ENCODE data around the gene CELF4. TPM values are rescaled to one million over a fixed set of nuclear protein-coding genes. Genes with fewer than 3 reads are reported as not detected.

Gene CELF4
- total and polyA plus RNA-seq, 10 donors: 0.46 to 3.5 (median 0.78) TPM

DNA sequence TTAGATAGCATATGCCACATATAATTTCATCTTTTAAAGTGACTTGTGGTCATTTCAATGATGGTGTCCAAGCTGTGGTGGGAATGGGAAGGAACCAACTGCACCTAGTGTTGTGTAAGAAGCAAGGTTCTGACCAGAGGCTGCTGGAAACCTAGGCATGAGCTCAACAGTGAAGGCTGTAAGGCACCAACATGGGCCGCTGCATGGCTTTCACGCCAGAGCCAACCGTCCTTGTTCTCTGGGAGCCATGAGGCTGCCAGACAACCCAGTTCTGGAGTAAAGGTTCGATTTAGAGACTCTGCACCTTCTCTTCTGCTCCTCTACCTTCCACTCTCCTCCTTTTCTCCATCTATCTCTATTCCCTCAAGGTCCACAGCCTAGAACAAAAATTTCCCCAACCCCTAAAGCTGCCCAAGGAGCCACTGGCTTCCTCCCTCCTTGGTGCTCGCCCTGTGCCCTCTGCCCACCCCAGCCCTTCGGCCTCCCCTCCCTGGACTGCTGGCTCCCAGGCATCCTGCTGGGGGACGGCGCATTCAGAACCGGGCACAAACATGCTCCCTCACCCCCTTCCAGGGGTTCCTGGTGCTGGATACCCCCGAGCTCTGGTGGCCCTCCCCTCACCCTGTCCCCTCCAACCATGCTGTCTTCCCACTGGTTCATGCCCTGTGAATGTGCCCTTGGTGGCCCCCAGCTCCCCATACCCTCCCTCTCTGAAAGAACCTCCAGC, 305.1 kb downstream of the CELF4 start:
- WGBS, 5 donors: 67 to 82% (median 76%) methylated on average over 10 of the region's 10 CpGs
- Histone ChIP-seq H3K27me3 (replicated peaks in 1 of 7) (peaks cover 0 to 57% (median 6%) of the 10 kb centered on the region in 7 donors), H3K27ac (no peak overlapping the region), H3K36me3 (no peaks in the 10 kb centered on the region), H3K9me3 (no peaks in the 10 kb centered on the region), H3K4me1 (no peaks in the 10 kb centered on the region), H3K4me3 (no peak overlapping the region)
- DNase-seq: peak; percentile 59
- TF ChIP-seq POLR2A (IDR thresholded peaks at IDR 0.05) (no peak), POLR2AphosphoS5 (IDR thresholded peaks at IDR 0.05) (no peak)
- TF ChIP-seq, protein P1, sequence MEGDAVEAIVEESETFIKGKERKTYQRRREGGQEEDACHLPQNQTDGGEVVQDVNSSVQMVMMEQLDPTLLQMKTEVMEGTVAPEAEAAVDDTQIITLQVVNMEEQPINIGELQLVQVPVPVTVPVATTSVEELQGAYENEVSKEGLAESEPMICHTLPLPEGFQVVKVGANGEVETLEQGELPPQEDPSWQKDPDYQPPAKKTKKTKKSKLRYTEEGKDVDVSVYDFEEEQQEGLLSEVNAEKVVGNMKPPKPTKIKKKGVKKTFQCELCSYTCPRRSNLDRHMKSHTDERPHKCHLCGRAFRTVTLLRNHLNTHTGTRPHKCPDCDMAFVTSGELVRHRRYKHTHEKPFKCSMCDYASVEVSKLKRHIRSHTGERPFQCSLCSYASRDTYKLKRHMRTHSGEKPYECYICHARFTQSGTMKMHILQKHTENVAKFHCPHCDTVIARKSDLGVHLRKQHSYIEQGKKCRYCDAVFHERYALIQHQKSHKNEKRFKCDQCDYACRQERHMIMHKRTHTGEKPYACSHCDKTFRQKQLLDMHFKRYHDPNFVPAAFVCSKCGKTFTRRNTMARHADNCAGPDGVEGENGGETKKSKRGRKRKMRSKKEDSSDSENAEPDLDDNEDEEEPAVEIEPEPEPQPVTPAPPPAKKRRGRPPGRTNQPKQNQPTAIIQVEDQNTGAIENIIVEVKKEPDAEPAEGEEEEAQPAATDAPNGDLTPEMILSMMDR (IDR thresholded peaks at IDR 0.05 in 8 of 11, conservative IDR thresholded peaks at IDR 0.05 in 3 of 11): no peak
- intact Hi-C loops (cut with DNase I; ENCODE audit: low total_unique reads): no loop called here

DNA sequence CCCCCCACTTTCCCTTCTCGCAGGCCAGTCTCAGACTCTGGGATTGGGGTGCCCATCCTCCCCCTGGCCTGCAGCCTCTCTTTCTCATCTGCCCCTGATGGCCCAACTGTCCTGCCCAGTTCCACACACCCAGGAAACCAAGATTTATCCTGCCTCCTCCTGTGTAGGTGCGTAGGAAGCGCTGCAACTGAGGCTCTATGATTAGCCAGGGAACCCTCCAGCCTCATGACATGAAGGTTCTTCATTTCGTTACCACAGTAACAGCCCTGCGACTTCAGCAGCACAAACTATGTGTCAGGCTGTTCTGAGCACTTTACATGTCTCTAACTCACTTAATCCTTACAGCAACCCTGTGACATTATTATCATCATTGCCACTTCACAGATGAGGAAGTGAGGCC, 305.9 kb downstream of the CELF4 start:
- H3K27ac ChIP-seq: no peak overlapping the region
- no peak for DNase-seq
- H3K27me3 ChIP-seq (replicated peaks in 1 of 7): peaks cover 0 to 65% (median 12%) of the 10 kb centered on the region in 7 donors
- intact Hi-C loops (cut with DNase I; ENCODE audit: low total_unique reads): no loop called here
- H3K36me3 ChIP-seq: no peaks in the 10 kb centered on the region
- H3K9me3 ChIP-seq: no peaks in the 10 kb centered on the region
- TF ChIP-seq POLR2A (IDR thresholded peaks at IDR 0.05): no peak
- TF ChIP-seq, protein P1 (IDR thresholded peaks at IDR 0.05 in 8 of 11, conservative IDR thresholded peaks at IDR 0.05 in 3 of 11): no peak
- TF ChIP-seq POLR2AphosphoS5 (IDR thresholded peaks at IDR 0.05): no peak
- H3K4me1 ChIP-seq: peaks cover 0 to 3% (median under 1%) of the 10 kb centered on the region in 6 donors
- no peak overlapping the region for H3K4me3 ChIP-seq
- WGBS, 5 donors: 64 to 82% (median 71%) methylated on average over 5 of the region's 5 CpGs

DNA sequence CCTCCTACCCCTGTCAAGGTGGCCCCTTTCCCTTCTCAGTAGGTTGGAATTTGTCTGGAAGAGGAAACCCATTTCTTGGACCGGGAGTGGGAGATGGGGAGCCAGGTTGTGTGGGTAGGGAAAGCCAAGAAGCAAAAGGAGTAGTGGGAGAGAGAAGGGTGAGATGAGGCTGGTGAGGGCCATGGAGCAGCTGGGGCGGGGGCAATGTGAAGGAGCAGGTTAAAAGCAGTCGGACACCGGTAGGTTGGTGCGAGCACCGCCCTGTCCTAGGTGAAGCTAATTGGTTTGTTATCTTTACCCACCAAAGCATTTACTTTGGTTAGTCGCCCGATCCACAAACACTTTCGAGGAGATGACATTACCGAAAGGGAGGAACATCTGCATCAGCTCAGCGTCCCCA, 306.8 kb downstream of the CELF4 start:
- H3K4me3 ChIP-seq: no peak overlapping the region

DNA sequence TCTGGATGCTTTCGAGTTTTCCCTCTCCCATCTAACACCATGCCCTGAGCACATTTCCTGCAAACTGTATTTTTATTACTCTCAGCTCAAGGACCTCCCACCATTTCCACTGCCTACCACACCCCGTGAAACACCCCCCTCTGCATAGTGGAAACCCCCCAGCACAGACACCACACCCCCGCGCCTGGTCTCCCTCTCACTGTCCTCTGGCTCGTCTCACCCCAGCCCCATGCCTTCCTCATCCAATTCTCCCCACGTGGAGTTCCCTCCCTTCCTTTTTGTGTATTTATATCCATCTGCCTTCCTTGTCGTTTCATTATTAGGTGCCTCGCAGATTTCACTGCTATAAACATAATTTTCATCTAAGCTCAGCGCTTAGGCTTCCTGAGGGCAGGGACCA, 307.5 kb downstream of the CELF4 start:
- H3K4me1 ChIP-seq: peaks cover 0 to 16% (median 10%) of the 10 kb centered on the region in 6 donors
- H3K4me3 ChIP-seq: no peak overlapping the region
- no peaks in the 10 kb centered on the region for H3K9me3 ChIP-seq
- H3K36me3 ChIP-seq: no peaks in the 10 kb centered on the region
- intact Hi-C loops (cut with DNase I; ENCODE audit: low total_unique reads): no loop called here
- H3K27ac ChIP-seq: no peak overlapping the region
- DNase-seq: peak; percentile 36
- H3K27me3 ChIP-seq (replicated peaks in 1 of 7): peaks cover 0 to 81% (median 28%) of the 10 kb centered on the region in 7 donors
- WGBS, 5 donors: 32 to 45% (median 39%) methylated on average over 9 of the region's 9 CpGs
- TF ChIP-seq POLR2AphosphoS5 (IDR thresholded peaks at IDR 0.05): no peak
- TF ChIP-seq, protein P1 (IDR thresholded peaks at IDR 0.05 in 8 of 11, conservative IDR thresholded peaks at IDR 0.05 in 3 of 11): no peak
- TF ChIP-seq POLR2A (IDR thresholded peaks at IDR 0.05): no peak

More for the DNA sequence above, 306.8 kb downstream of the CELF4 start:
- Histone ChIP-seq H3K9me3 (no peaks in the 10 kb centered on the region), H3K27ac (no peak overlapping the region), H3K27me3 (replicated peaks in 1 of 7) (peaks cover 0 to 74% (median 21%) of the 10 kb centered on the region in 7 donors), H3K36me3 (no peaks in the 10 kb centered on the region), H3K4me1 (peaks cover 0 to 10% (median 6%) of the 10 kb centered on the region in 6 donors)
- peak; percentile 51 for DNase-seq
- TF ChIP-seq POLR2A (IDR thresholded peaks at IDR 0.05) (no peak), POLR2AphosphoS5 (IDR thresholded peaks at IDR 0.05) (no peak)
- TF ChIP-seq, protein P1 (IDR thresholded peaks at IDR 0.05 in 8 of 11, conservative IDR thresholded peaks at IDR 0.05 in 3 of 11): no peak
- intact Hi-C loops (cut with DNase I; ENCODE audit: low total_unique reads): no loop called here
- whole genome bisulfite sequencing, 5 donors: 52 to 70% (median 61%) methylated on average over 11 of the region's 11 CpGs

All from spleen (tissue), 11 donors.